Ovary (tissue), 3 donors: ENCODE measurements around the gene CPPED1.

Experiments used
- CTCF ChIP-seq, 3 donors: fragments of 450-650 bp in 2 of 3; fragments of 200-600 bp in 1 of 3; IDR thresholded peaks; one replicate each; pipeline versions ENCODE4 v1.5.1 to v1.8.0; 2016 to 2022; ENCODE audit warnings: antibody characterized with exemption in 3 of 3, mild to moderate bottlenecking in 1 of 3
- EP300 ChIP-seq: sonication (generic); formaldehyde crosslinking; IDR thresholded peaks from one replicate; pipeline ENCODE4 v1.6.1; 2017; ENCODE audit warnings: antibody characterized with exemption
- donor health status: DM: no; HTN: no; CAD: no.

DNA sequence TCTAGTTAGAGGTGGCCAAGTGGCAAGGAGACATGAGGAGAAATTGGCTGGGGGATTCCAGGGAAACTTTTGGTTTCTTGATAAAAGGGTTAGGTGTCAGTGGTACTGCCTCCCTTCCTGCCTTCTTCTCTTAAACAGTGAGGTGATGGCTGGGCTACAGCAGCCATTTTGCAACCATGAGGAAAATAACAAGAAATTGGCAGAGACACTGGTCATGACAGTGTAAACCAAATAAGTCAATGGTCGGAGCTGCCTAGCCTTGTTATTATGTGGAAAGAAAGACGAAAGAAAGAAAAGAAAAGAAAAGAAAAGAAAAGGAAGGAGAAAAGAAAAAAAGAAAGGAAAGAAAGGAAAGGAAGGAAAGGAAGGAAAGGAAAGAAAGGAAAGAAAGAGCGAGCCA, 63.9 kb downstream of the CPPED1 start:
- TF ChIP-seq CTCF (IDR thresholded peaks at IDR 0.05) (no peak), EP300 (no peak)
